GM21576 (cell line): ENCODE data around the gene PRDM1.

Source experiments
- ATAC-seq: cut with Tn5 transposase; IDR thresholded peaks from one replicate; pipeline ENCODE4 v1.9.1; 2021; ENCODE audit warnings: mild to moderate bottlenecking, moderate library complexity; ENCODE audit not compliant: unreplicated experiment

The PRDM1 gene

DNA sequence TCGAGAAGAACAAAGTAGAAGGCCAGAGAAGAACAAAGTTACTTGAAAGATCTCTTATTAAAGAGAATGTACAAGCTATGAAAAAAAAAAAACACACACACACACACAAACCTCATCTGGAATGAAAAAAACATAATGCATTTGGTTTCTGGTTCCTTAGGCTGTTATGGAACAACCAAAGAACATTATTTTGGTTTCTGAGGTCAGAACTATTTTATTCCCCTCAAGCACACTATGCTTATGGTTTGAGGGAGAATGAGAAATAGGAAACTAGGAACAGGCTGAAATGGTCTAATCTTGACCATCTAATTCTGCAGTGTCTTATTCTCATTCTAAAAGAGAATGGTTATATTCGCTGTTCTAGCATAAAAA, 8.8 kb downstream of the PRDM1 start:
- no peak for ATAC-seq

DNA sequence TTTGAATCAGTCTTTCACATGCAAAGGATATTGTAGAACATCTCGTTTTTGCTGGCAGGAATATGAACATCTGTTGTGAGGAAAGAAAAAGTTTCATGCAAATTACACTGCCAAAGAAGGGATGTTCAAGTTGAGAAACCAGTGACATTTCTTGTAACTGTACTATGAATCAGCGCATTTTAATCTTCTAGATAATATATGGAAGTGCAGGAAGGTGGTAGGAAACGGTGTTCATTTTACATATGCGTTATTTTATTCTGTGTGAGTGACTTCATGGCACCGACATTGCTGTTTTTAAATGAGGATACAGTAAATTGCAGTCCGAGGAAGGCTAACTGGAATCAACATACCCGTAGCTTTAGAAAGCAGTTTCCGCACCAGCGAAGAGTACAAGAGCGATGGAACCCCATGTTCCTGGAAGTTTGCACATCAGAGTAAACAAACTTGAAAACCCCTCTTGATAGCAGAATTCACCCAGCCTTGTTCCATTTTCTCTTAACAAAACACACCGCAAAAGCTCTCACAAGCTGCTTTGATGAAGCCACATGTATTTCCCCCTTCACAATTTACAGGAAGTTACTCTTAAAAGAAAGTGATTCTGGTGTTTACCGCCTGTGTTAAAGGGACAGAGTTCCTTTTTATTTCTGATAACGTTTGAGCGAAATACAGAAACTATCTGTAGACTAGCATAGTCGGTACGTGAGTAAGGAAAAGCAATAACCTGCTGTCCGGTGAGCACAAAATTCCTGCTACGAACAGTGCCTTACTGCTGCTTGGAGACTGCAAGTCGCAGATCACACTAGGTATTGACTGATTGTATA, 11.5 kb downstream of the PRDM1 start:
- ATAC-seq = peak; percentile 43

DNA sequence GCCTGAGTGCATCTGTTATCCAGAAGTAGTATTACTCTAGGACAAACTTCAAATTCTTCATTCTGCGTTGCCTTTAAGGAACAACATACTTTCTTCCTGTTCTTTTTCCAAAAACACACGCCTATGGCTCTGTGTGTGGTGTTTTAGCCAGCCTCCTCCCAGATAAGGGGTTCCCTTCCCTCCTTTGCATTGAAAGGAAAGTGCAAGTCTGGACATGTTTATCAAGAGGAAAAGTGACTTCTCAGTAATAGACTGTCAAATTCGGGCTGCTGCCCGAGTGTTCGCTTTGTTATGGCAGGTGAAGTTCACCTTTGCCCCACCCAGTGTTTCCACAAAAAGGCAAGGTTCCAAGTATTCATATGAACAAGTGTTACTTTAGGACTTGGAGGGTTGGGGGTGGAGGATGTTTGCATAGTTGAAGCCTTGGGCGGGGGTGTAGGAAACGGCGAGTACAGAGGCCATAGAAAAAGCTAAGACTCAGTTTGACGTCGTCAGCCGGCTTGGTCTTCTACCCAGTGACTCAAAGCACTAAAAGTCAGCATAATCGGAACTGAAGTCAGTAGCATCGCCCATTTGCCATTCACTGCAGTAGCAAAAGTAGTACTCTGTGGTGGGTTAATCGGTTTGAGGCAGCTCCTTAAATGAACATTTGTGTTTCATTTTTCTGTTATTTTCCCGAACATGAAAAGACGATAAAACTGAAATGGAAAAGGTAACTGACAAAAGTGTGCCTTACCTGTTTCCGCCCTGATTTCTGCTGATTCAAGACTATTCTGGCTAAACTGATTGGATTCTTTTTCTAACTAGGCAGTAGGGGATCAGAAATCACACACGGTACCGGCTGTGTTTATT, 12.5 kb downstream of the PRDM1 start:
- ATAC-seq = peak; percentile 32

DNA sequence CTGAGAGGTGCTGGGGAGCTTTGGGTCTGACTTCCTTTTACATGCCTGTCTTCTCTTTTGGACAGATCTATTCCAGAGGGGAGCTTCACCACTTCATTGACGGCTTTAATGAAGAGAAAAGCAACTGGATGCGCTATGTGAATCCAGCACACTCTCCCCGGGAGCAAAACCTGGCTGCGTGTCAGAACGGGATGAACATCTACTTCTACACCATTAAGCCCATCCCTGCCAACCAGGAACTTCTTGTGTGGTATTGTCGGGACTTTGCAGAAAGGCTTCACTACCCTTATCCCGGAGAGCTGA, 13.1 kb downstream of the PRDM1 start:
- ATAC-seq = no peak

DNA sequence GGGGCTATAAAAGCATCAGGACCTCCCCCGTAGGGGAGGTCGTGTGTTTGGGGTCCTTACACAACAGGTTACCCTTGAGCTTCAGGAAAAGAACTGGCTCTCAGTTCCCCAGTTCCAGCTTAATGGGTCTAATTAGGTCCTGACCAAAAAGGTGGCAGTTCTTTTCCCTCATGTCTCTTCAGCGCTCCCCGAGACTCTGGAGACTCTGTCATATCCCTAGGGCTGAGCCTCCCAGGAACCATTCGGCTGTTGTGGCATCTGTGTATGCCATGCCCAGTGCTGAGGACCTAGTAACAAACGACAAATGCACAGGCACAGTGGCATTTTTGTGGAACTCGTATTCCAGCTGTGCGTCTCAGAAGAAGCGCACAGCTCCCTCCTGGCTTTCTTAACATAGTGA, 14.6 kb downstream of the PRDM1 start:
- no peak for ATAC-seq

DNA sequence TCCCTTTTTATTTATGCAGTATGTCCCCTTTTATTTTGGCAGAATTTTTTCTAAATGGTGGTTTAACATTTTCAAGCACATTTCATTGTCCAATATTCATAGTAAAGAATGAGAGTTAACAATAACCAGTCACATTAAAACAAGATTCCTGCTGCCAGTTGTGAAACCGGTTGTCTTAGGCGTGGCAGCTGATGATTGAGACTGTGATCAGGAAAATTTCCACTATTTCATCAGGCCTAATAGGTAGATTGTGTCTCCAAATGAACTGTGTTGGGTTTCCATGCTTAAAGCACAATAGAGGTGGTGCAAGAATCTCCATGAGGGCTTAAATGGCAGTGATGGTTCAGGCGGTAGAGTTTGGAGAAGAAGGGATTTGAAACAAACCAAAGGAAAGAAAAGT, 15.3 kb downstream of the PRDM1 start:
- no peak for ATAC-seq

DNA sequence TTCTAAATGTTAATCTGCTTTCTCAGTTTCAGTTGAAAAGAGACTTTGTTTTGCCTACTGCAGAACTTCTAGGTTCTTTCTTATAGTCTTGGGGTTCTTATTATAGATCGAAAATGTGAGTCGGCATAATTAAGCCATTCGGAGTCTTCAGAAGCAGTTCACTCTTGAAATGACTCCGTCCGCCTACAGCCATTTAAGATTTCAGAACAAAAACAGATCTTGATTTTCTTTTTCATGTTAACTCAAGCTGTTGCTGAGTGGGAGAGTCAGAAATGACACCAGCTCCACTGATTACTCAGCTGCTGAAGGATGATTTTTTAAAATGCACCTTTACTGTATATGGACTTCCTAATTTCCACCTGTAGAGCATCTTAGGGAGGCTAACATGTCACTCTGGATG, 15.9 kb downstream of the PRDM1 start:
- ATAC-seq = peak; percentile 57

DNA sequence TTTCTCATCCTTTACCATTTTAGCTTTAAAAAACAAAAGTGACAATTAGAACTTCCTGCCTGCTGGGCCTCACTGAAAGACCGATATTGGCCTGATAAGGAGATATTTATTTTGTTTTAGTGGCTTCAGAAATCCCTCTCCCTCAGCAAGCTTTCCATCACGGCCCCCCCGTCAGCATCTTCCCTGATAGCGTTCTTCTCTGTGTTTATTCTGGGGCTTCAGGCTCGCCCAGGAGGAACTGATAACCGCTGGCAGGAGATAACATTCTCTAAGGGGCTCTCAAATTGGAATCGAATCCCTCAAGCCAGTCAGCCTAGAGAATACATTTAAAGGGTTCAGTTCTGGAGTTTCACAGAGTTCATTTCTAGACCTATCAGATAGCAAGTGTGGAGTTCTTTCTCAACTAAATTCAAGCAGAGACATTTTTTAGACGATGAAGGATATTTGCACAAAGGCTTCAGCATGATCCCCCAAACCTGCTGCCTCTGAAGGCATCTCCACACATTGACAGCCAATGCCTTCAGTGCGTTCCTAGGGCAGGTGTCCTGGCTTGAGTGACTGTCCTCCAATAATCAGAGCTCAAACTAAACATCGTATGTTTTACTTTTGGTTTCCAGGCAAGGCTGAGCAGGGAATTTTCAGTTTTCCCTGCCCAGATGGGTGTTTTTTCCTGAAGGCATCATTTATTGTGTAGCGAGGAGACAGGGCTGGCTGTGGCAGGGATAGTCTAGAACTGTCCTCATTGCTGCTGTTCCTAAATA, 17.0 kb downstream of the PRDM1 start:
- ATAC-seq = no peak

DNA sequence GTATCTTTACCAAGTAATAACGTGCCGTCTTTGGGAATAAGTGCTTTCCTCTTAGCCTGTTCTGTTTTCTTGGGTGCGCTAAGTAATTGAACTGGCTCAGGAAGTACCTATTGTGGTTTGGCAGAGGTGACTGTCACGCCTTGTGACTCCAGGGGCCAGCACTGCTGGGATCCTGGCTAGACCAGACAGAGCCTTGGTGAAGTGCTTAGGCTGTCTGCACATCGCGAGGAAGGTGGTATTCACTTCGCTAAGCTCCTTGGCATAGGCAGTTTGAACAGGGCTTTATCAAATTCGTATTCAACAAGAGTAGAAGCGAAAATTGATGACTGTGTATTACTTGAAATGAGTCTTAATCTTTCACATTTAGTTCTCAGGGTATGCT, 17.6 kb downstream of the PRDM1 start:
- ATAC-seq = peak; percentile 42

DNA sequence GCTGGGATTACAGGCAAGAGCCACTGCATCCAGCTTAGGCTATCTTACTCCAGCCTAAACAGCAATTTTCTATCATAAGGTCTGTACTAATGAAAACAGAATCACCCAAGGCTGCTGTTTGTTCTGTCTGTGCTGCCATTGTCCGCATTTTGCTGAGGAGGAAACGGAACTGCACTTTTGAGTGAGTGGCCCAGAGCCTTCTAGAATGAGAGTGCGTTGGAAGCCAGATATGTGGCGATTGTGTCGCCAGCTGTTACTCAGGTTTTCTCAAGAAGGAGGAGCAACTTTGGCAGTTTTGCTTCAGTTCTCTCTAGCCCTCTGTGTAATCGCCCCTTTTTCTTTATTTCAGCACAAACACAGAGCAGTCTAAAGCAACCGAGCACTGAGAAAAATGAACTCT, 18.3 kb downstream of the PRDM1 start:
- no peak for ATAC-seq

DNA sequence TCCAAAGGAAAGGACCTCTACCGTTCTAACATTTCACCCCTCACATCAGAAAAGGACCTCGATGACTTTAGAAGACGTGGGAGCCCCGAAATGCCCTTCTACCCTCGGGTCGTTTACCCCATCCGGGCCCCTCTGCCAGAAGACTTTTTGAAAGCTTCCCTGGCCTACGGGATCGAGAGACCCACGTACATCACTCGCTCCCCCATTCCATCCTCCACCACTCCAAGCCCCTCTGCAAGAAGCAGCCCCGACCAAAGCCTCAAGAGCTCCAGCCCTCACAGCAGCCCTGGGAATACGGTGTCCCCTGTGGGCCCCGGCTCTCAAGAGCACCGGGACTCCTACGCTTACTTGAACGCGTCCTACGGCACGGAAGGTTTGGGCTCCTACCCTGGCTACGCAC, 18.8 kb downstream of the PRDM1 start:
- ATAC-seq = no peak

DNA sequence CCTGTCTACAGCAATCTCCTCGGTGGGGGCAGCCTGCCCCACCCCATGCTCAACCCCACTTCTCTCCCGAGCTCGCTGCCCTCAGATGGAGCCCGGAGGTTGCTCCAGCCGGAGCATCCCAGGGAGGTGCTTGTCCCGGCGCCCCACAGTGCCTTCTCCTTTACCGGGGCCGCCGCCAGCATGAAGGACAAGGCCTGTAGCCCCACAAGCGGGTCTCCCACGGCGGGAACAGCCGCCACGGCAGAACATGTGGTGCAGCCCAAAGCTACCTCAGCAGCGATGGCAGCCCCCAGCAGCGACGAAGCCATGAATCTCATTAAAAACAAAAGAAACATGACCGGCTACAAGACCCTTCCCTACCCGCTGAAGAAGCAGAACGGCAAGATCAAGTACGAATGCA, 19.4 kb downstream of the PRDM1 start:
- no peak for ATAC-seq

DNA sequence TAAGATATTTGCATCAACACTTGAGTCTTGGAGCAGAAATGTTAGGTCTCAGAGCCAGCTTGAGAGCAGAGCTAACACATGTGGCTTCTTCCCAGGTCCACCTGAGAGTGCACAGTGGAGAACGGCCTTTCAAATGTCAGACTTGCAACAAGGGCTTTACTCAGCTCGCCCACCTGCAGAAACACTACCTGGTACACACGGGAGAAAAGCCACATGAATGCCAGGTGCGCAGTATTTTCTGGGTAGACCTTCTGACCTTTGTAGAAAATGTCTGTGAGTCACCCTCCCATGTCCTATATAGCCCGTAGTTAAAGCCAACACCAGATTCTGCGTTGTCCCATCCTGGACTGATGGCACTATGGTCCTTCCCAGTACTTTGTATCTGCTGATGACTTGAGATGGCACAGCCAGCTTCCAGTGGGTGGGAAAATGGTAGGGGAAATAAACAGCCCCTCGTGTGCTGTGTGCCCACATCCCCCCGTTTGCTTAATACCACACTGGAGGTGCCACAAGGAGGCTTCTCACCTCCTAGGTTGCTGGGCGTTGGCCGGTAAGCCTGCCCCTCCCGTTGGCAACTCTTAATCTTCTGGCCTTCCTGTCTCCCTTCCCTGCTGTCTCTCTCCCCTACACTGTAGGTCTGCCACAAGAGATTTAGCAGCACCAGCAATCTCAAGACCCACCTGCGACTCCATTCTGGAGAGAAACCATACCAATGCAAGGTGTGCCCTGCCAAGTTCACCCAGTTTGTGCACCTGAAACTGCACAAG, 20.3 kb downstream of the PRDM1 start:
- no peak for ATAC-seq

DNA sequence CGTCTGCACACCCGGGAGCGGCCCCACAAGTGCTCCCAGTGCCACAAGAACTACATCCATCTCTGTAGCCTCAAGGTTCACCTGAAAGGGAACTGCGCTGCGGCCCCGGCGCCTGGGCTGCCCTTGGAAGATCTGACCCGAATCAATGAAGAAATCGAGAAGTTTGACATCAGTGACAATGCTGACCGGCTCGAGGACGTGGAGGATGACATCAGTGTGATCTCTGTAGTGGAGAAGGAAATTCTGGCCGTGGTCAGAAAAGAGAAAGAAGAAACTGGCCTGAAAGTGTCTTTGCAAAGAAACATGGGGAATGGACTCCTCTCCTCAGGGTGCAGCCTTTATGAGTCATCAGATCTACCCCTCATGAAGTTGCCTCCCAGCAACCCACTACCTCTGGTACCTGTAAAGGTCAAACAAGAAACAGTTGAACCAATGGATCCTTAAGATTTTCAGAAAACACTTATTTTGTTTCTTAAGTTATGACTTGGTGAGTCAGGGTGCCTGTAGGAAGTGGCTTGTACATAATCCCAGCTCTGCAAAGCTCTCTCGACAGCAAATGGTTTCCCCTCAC, 21.0 kb downstream of the PRDM1 start:
- no peak for ATAC-seq

DNA sequence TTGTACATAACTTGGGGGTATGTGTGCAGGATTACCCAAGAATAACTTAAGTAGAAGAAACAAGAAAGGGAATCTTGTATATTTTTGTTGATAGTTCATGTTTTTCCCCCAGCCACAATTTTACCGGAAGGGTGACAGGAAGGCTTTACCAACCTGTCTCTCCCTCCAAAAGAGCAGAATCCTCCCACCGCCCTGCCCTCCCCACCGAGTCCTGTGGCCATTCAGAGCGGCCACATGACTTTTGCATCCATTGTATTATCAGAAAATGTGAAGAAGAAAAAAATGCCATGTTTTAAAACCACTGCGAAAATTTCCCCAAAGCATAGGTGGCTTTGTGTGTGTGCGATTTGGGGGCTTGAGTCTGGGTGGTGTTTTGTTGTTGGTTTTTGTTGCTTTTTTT, 22.0 kb downstream of the PRDM1 start:
- no peak for ATAC-seq

DNA sequence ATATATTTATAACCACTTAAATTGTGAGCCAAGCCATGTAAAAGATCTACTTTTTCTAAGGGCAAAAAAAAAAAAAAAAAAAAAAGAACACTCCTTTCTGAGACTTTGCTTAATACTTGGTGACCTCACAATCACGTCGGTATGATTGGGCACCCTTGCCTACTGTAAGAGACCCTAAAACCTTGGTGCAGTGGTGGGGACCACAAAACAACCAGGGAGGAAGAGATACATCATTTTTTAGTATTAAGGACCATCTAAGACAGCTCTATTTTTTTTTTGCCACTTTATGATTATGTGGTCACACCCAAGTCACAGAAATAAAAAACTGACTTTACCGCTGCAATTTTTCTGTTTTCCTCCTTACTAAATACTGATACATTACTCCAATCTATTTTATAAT, 22.9 kb downstream of the PRDM1 start:
- no peak for ATAC-seq

DNA sequence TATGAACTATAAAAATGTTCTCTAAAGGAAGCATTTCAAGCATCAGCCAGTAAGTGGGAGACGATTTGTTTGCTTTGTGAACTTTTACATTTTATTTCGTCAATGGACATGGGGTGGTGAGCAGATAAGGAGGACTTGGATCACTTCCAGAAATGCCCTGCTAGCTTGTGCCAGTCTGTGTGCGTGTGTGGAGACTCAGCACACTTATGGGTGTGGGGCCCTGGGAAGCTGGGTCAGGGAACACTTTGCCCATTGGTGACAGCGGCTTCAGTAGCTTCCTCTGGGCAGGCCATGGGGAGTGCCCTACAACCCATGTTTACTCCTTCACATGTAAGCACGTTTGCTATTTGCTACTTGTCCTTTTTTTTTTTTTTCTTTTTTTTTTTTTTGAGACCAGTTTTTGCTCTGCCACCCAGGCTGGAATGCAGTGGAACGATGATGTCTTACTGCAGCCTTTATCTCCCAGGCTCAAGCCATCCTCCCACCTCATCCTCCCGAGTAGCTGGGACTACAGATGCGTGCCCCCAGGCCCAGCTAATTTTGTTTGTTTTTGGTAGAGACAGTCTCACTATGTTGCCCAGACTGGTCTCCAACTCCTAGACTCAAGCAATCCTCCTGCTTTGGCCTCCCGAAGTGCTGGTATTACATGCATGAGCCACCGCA, 24.2 kb downstream of the PRDM1 start:
- no peak for ATAC-seq

DNA sequence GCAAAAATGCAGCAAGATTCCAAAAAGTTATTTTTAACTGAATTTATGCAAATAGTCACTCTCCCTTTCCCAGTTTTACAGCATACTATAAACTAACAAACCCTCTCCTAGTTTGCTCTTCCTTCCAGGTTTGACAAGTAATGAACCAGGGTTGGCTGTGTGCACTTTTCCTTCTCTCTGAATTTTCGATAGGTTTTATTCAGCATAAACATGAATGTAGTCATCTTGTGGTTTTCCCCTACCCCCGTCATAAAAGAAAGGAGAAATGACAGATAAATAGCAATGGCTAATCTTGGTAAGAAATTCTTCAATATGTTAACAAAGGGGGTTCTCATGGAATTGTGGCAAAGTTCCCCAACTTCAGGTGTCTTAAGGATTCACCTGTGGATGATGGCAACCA, 26.3 kb downstream of the PRDM1 start:
- no peak for ATAC-seq

DNA sequence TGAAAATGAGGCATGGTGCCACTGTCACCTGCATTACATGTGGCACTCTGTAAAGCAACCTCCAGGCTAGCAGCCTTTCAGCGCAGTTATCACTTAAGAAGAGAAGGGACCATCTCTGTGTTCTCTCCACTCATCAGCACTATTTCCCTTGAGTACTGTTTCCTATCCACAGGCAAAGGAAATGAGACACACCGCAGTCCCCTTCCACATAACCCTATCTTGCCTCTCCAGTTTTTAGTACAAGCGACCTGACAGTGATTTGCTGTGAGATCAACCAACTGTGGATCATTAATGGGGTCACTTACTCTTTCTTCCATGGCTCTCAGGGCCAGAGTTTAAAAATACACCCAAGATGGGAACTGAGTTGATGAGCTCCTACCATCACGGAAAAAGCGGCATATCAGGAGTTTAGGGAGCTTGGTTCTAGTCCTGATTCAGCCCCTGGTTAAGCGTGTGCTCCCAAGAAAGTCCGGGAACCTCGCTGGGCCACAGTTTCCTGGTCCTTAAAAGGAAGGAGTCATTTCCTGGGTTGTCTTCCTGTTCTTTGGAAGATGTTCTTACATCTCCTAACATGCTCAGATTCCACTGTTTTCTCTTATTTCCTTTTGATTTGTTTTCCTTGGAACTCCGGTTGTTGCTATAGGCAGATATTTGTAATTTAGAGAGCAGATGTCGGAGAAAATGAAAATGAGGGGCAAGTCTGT, 27.3 kb downstream of the PRDM1 start:
- ATAC-seq = no peak

DNA sequence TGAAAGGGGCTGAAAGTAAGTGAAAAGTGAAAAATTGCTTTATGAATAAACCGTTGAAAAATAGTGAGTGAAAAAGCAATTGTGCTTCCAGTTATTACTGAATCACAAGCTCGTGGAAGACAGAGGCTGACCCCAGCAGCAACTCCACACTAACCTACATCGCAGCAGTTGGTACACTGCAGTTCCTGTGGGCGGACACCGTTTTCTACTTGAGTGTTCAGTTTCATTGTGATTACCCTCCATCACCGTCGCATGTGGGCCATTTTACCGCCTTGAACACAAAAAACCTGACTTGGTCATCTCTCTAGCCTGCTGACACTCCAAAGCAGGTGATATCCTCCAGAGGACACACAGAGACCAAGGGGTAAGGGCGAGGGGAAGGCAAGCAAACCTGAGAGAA, 28.4 kb downstream of the PRDM1 start:
- peak; percentile 75 for ATAC-seq
